Measurements from ENCODE around the gene LYZ. TPM values are rescaled to one million over a fixed set of nuclear protein-coding genes. Genes with fewer than 3 reads are reported as not detected.

Gene LYZ
- total RNA-seq (10 to 100 TPM; 71.4 to 72.9 TPM), total RNA-seq (0.19 to 632 (median 12.1) reads per million in 172 experiments)
- polyA plus RNA-seq (2013, experiment 1 of 2), result 1,195 TPM
- 351 TPM for polyA plus RNA-seq (2013, experiment 2 of 2)

GRCh38 chr12:69348162-69348938 lies at the start of gene LYZ:
LYZ (plus strand) TSS chr12:69348381; CDS start chr12:69348409, 28 bp downstream.
- no peak within 1 kb of the TSS for H3K4me3 Mint-ChIP-seq
- no peaks in the 10 kb centered on the region for H3K9me3 Mint-ChIP-seq
- no peaks in the 10 kb centered on the region for H3K9me3 ChIP-seq (ENCODE audit: control insufficient read depth in 1 of 2, insufficient read depth in 1 of 2, low read length in 2 of 2)
- H3K27ac Mint-ChIP-seq, result no peak within 1 kb of the TSS
- H3K36me3 Mint-ChIP-seq (ENCODE audit: low read depth), result no peaks in the 10 kb centered on the region
- POLR2A ChIA-PET, result interaction anchor here (1.9 kb wide), 1 partner anchor 17 kb away, joined by 9 read pairs; no protein-coding TSS in a partner anchor
- H3K4me1 Mint-ChIP-seq (ENCODE audit: low read depth), result no peaks in the 10 kb centered on the region
- no peak within 1 kb of the TSS for H3K27ac ChIP-seq (ENCODE audit: low read depth in 1 of 2, low read length in 2 of 2)
- ATAC-seq (ENCODE audit: poor library complexity) (no peak), DNase-seq (peak in 3 of 14 experiments; percentile 31 to 49 (median 42))
- no peaks in the 10 kb centered on the region for H3K27me3 Mint-ChIP-seq
- no peaks in the 10 kb centered on the region for H3K27me3 ChIP-seq (ENCODE audit: control insufficient read depth in 1 of 2, insufficient read depth in 2 of 2, low read length in 2 of 2)
- TF ChIP-seq CTCF (IDR thresholded peaks at IDR 0.05), result no peak
- intact Hi-C loops (cut with DNase I, micrococcal nuclease), result no loop called here
- H3K4me1 ChIP-seq (ENCODE audit: insufficient read depth, low read length), result no peaks in the 10 kb centered on the region
- peak within 1 kb of the TSS; percentile 23 for H3K4me3 ChIP-seq (ENCODE audit: low read length)
- no peaks in the 10 kb centered on the region for H3K36me3 ChIP-seq (ENCODE audit: insufficient read depth, low read length)
- CTCF ChIA-PET, result interaction anchor here (0.7 to 1.1 kb wide), 2 partner anchors 15 to 45 kb away, joined by 3 read pairs; no protein-coding TSS in a partner anchor

GRCh38 chr12:69298947-69299346 lies 49.2 kb upstream of the LYZ start:
- no peaks in the 10 kb centered on the region for H3K4me1 Mint-ChIP-seq (ENCODE audit: low read depth)
- Histone ChIP-seq H3K36me3 (ENCODE audit: insufficient read depth, low read length) (no peaks in the 10 kb centered on the region), H3K27me3 (ENCODE audit: control insufficient read depth in 1 of 2, insufficient read depth in 2 of 2, low read length in 2 of 2) (no peaks in the 10 kb centered on the region), H3K9me3 (ENCODE audit: control insufficient read depth in 1 of 2, insufficient read depth in 1 of 2, low read length in 2 of 2) (peaks cover 0 to 7% of the 10 kb centered on the region in 2 experiments), H3K4me3 (ENCODE audit: low read length) (no peak overlapping the region), H3K4me1 (ENCODE audit: insufficient read depth, low read length) (no peaks in the 10 kb centered on the region), H3K27ac (ENCODE audit: low read depth in 1 of 2, low read length in 2 of 2) (no peak overlapping the region)
- DNase-seq, result no peak
- H3K36me3 Mint-ChIP-seq (ENCODE audit: low read depth), result no peaks in the 10 kb centered on the region
- no peak for TF ChIP-seq CTCF (IDR thresholded peaks at IDR 0.05)
- intact Hi-C loops (cut with DNase I, micrococcal nuclease), result no loop called here
- POLR2A ChIA-PET, result interaction anchor here (2.0 kb wide), 1 partner anchor 31 kb away, joined by 7 read pairs; no protein-coding TSS in a partner anchor
- H3K9me3 Mint-ChIP-seq, result no peaks in the 10 kb centered on the region
- ATAC-seq (ENCODE audit: poor library complexity), result no peak
- CTCF ChIA-PET, result no interaction called here
- peaks cover 21% of the 10 kb centered on the region for H3K27me3 Mint-ChIP-seq
- H3K27ac Mint-ChIP-seq, result no peak overlapping the region
- no peak overlapping the region for H3K4me3 Mint-ChIP-seq

- H3K36me3 Mint-ChIP-seq (ENCODE audit: low read depth), result peaks cover 3% of the 10 kb centered on the region
- POLR2A ChIA-PET, result no interaction called here
Measured at GRCh38 chr12:69304284-69304683, 43.9 kb upstream of the LYZ start.

More at GRCh38 chr12:69304284-69304683, 43.9 kb upstream of the LYZ start:
- Histone ChIP-seq H3K9me3 (ENCODE audit: control insufficient read depth in 1 of 2, insufficient read depth in 1 of 2, low read length in 2 of 2) (no peaks in the 10 kb centered on the region), H3K4me3 (ENCODE audit: low read length) (no peak overlapping the region), H3K27me3 (ENCODE audit: control insufficient read depth in 1 of 2, insufficient read depth in 2 of 2, low read length in 2 of 2) (peaks cover 0 to 3% of the 10 kb centered on the region in 2 experiments), H3K4me1 (ENCODE audit: insufficient read depth, low read length) (no peaks in the 10 kb centered on the region), H3K36me3 (ENCODE audit: insufficient read depth, low read length) (no peaks in the 10 kb centered on the region), H3K27ac (ENCODE audit: low read depth in 1 of 2, low read length in 2 of 2) (no peak overlapping the region)
- no peak overlapping the region for H3K4me3 Mint-ChIP-seq
- H3K27ac Mint-ChIP-seq, result no peak overlapping the region
- ATAC-seq (ENCODE audit: poor library complexity) (no peak), DNase-seq (no peak)
- H3K27me3 Mint-ChIP-seq, result no peaks in the 10 kb centered on the region
- CTCF ChIA-PET, result no interaction called here
- intact Hi-C loops (cut with DNase I, micrococcal nuclease), result no loop called here
- peaks cover 5% of the 10 kb centered on the region for H3K9me3 Mint-ChIP-seq
- TF ChIP-seq CTCF (IDR thresholded peaks at IDR 0.05), result no peak
- no peaks in the 10 kb centered on the region for H3K4me1 Mint-ChIP-seq (ENCODE audit: low read depth)
